Measurements from ENCODE around the gene C15orf62. TPM values are rescaled to one million over a fixed set of nuclear protein-coding genes. Genes with fewer than 3 reads are reported as not detected.

The C15orf62 gene
- total and polyA plus RNA-seq, 11 donors, result 0.06 to 1.1 (median 0.18) TPM; not detected in 3

GRCh38 chr15:40723919-40724318 lies 45.9 kb upstream of the C15orf62 start:
- ATAC-seq (no peak), DNase-seq (no peak)
- 89 to 90% (median 89%) methylated on average over 2 of the region's 2 CpGs for WGBS, 4 donors
- Histone ChIP-seq H3K27me3 (no peaks in the 10 kb centered on the region), H3K27ac (no peak overlapping the region), H3K4me1 (no peaks in the 10 kb centered on the region), H3K36me3 (no peaks in the 10 kb centered on the region), H3K4me3 (no peak overlapping the region), H3K9me3 (no peaks in the 10 kb centered on the region)
- intact Hi-C loops (cut with DNase I), result no loop called here
- TF ChIP-seq POLR2A (IDR thresholded peaks at IDR 0.05) (no peak), CTCF (IDR thresholded peaks at IDR 0.05) (no peak)

- Histone ChIP-seq H3K27me3 (no peaks in the 10 kb centered on the region), H3K9me3 (no peaks in the 10 kb centered on the region), H3K4me1 (peaks cover 0 to 3% (median 0%) of the 10 kb centered on the region in 12 donors), H3K36me3 (peaks cover 0 to 55% (median 31%) of the 10 kb centered on the region in 9 donors), H3K4me3 (no peak overlapping the region), H3K27ac (peak overlapping the region in 3 of 12 donors; percentile 15 to 53 (median 48))
- 30 to 61% (median 48%) methylated on average over 3 of the region's 3 CpGs for WGBS, 4 donors
- DNase-seq (peak in 1 of 5 donors; percentile 13), ATAC-seq (peak in 1 of 4 donors; percentile 45)
- intact Hi-C loops (cut with DNase I), result no loop called here
- no peak for TF ChIP-seq POLR2A (IDR thresholded peaks at IDR 0.05)
- TF ChIP-seq CTCF (IDR thresholded peaks at IDR 0.05), result no peak
Measured at GRCh38 chr15:40731034-40731433, 38.7 kb upstream of the C15orf62 start.

GRCh38 chr15:40736575-40736974 lies 33.2 kb upstream of the C15orf62 start:
- DNase-seq, result no peak
- TF ChIP-seq POLR2A (IDR thresholded peaks at IDR 0.05) (no peak), CTCF (IDR thresholded peaks at IDR 0.05) (no peak)
- peaks cover 0 to 97% (median 80%) of the 10 kb centered on the region in 9 donors for H3K36me3 ChIP-seq
- 89 to 95% (median 91%) methylated on average over 4 of the region's 4 CpGs for WGBS, 4 donors
- no peaks in the 10 kb centered on the region for H3K4me1 ChIP-seq
- no peaks in the 10 kb centered on the region for H3K9me3 ChIP-seq
- ATAC-seq, result no peak
- no peaks in the 10 kb centered on the region for H3K27me3 ChIP-seq
- intact Hi-C loops (cut with DNase I), result no loop called here
- H3K27ac ChIP-seq, result no peak overlapping the region
- H3K4me3 ChIP-seq, result no peak overlapping the region

- H3K27me3 ChIP-seq, result no peaks in the 10 kb centered on the region
- intact Hi-C loops (cut with DNase I), result no loop called here
- H3K4me1 ChIP-seq, result no peaks in the 10 kb centered on the region
- H3K9me3 ChIP-seq, result no peaks in the 10 kb centered on the region
- no peak overlapping the region for H3K4me3 ChIP-seq
- WGBS, 4 donors, result 90 to 96% (median 95%) methylated on average over 3 of the region's 3 CpGs; no CpG with 5 or more reads in 1 of the 4 donors
- DNase-seq, result no peak
- TF ChIP-seq POLR2A (IDR thresholded peaks at IDR 0.05), result no peak
- no peak for ATAC-seq
- peaks cover 0 to 97% (median 84%) of the 10 kb centered on the region in 9 donors for H3K36me3 ChIP-seq
- no peak overlapping the region for H3K27ac ChIP-seq
Measured at GRCh38 chr15:40737048-40737447, 32.7 kb upstream of the C15orf62 start.

GRCh38 chr15:40739047-40739446 lies 30.7 kb upstream of the C15orf62 start:
- Histone ChIP-seq H3K27ac (no peak overlapping the region), H3K36me3 (peaks cover 0 to 99% (median 90%) of the 10 kb centered on the region in 9 donors), H3K4me1 (peaks cover 0 to 11% (median 0%) of the 10 kb centered on the region in 12 donors), H3K9me3 (no peaks in the 10 kb centered on the region), H3K27me3 (no peaks in the 10 kb centered on the region), H3K4me3 (no peak overlapping the region)
- DNase-seq, result no peak
- intact Hi-C loops (cut with DNase I), result no loop called here
- WGBS, 4 donors, result 64 to 66% (median 66%) methylated on average over 2 of the region's 2 CpGs
- TF ChIP-seq CTCF (IDR thresholded peaks at IDR 0.05) (no peak), POLR2A (IDR thresholded peaks at IDR 0.05) (no peak)
- no peak for ATAC-seq

Measured in heart left ventricle (tissue), 16 donors.